CD14-positive monocyte (primary cell): ENCODE measurements around the gene SHROOM1. TPM values are rescaled to one million over a fixed set of nuclear protein-coding genes. Genes with fewer than 3 reads are reported as not detected.

Experiments used
- DNase-seq, 3 donors: peaks; one replicate each; pipeline ENCODE4 v3.0.0-alpha.2; 2011 to 2022
- H2AFZ ChIP-seq: 2 replicates; pipeline ENCODE4 v1.6.0; 2012; ENCODE audit warnings: mild to moderate bottlenecking, low read depth, low read length, inconsistent platforms; ENCODE audit not compliant: insufficient read depth, poor library complexity, severe bottlenecking
- H3K27ac ChIP-seq, 2 donors: 1 replicate in 1 of 2; 2 replicates in 1 of 2; pipeline ENCODE4 v1.5.1; 2012 to 2013; ENCODE audit warnings: low read length in 2 of 2, control low read depth in 1 of 2, inconsistent platforms in 1 of 2, low read depth in 1 of 2, mild to moderate bottlenecking in 1 of 2
- H3K27me3 ChIP-seq, 2 donors: one replicate each; pipeline versions ENCODE4 v1.6.0 to v1.6.1; 2011 to 2013; ENCODE audit warnings: low read length in 2 of 2; ENCODE audit not compliant: control insufficient read depth in 2 of 2, insufficient read depth in 2 of 2
- H3K36me3 ChIP-seq, 2 donors: replicated peaks in 1 of 2; 1 replicate in 1 of 2; 2 replicates in 1 of 2; pipeline versions ENCODE4 v1.5.1 to v1.6.1; 2012 to 2013; ENCODE audit warnings: low read length in 2 of 2, control low read depth in 1 of 2, inconsistent platforms in 1 of 2, mild to moderate bottlenecking in 1 of 2; ENCODE audit not compliant: insufficient read depth in 2 of 2, control insufficient read depth in 1 of 2
- H3K4me1 ChIP-seq, 2 donors: 1 replicate in 1 of 2; 2 replicates in 1 of 2; pipeline versions ENCODE4 v1.5.1 to v1.6.1; 2012 to 2013; ENCODE audit warnings: low read length in 2 of 2, control low read depth in 1 of 2, inconsistent platforms in 1 of 2, mild to moderate bottlenecking in 1 of 2, moderate library complexity in 1 of 2; ENCODE audit not compliant: insufficient read depth in 2 of 2, control insufficient read depth in 1 of 2
- H3K4me2 ChIP-seq: replicated peaks from 2 replicates; pipeline ENCODE3; 2012; ENCODE audit warnings: low read length, moderate library complexity, mild to moderate bottlenecking; ENCODE audit not compliant: poor library complexity, severe bottlenecking; ENCODE audit errors: extremely low read depth
- H3K4me3 ChIP-seq, 3 experiments: fragments of 200-600 bp in 1 of 3; sonication (generic) in 1 of 3; replicated peaks in 1 of 3; 1 replicate in 2 of 3; 2 replicates in 1 of 3; pipeline ENCODE4 v1.5.1; 2011 to 2013; ENCODE audit warnings: low read length in 3 of 3, mild to moderate bottlenecking in 3 of 3, control low read depth in 2 of 3, low read depth in 2 of 3, inconsistent platforms in 1 of 3, moderate library complexity in 1 of 3
- H3K79me2 ChIP-seq: 2 replicates; pipeline ENCODE4 v1.6.0; 2012; ENCODE audit warnings: mild to moderate bottlenecking, control low read depth, inconsistent platforms, low read length, moderate library complexity; ENCODE audit not compliant: insufficient read depth
- H3K9ac ChIP-seq: 2 replicates; pipeline ENCODE4 v1.6.0; 2017; ENCODE audit warnings: low read length, mild to moderate bottlenecking; ENCODE audit not compliant: insufficient read depth, poor library complexity, severe bottlenecking
- H3K9me3 ChIP-seq, 2 donors: replicated peaks in 1 of 2; 1 replicate in 1 of 2; 2 replicates in 1 of 2; pipeline versions ENCODE4 v1.5.1 to v1.6.1; 2012 to 2013; ENCODE audit warnings: low read length in 2 of 2, control low read depth in 1 of 2; ENCODE audit not compliant: control insufficient read depth in 1 of 2, insufficient read depth in 1 of 2
- H4K20me1 ChIP-seq: 2 replicates; pipeline ENCODE4 v1.6.0; 2012; ENCODE audit warnings: mild to moderate bottlenecking, low read length, control low read depth, moderate library complexity; ENCODE audit not compliant: insufficient read depth
- H3K27ac Mint-ChIP-seq, 7 donors: one replicate each; pipeline ENCODE4 v1.8.0; 2020; ENCODE audit warnings: mild to moderate bottlenecking in 7 of 7, mixed read lengths in 7 of 7, moderate library complexity in 6 of 7, inconsistent platforms in 2 of 7
- H3K27me3 Mint-ChIP-seq, 3 donors: one replicate each; pipeline ENCODE4 v1.8.0; 2021 to 2022; ENCODE audit warnings: low read depth in 3 of 3, mild to moderate bottlenecking in 3 of 3, mixed read lengths in 3 of 3, moderate library complexity in 3 of 3, inconsistent platforms in 1 of 3
- H3K36me3 Mint-ChIP-seq, 2 donors: one replicate each; pipeline ENCODE4 v1.8.0; 2020; ENCODE audit warnings: mixed read lengths in 2 of 2, inconsistent platforms in 1 of 2, mild to moderate bottlenecking in 1 of 2
- H3K4me1 Mint-ChIP-seq: one replicate; pipeline ENCODE4 v1.8.0; 2020; ENCODE audit warnings: mild to moderate bottlenecking, mixed read lengths
- H3K4me3 Mint-ChIP-seq, 2 donors: one replicate each; pipeline ENCODE4 v1.8.0; 2020; ENCODE audit warnings: mild to moderate bottlenecking in 2 of 2, mixed read lengths in 2 of 2, moderate library complexity in 1 of 2
- H3K9me3 Mint-ChIP-seq, 7 donors: one replicate each; pipeline ENCODE4 v1.8.0; 2020 to 2022; ENCODE audit warnings: mixed read lengths in 7 of 7, mild to moderate bottlenecking in 6 of 7, moderate library complexity in 6 of 7, inconsistent platforms in 2 of 7
- WGBS: methylation state at CpG from one replicate; pipeline ENCODE4 v1.1.5; 2013; ENCODE audit warnings: missing lambda C conversion rate; ENCODE audit not compliant: insufficient coverage; 5-methylcytosine and 5-hydroxymethylcytosine counted together
- intact Hi-C, 2 donors: fragments of 100-400 bp; cut with micrococcal nuclease; formaldehyde crosslinking; loops; one replicate each; pipeline versions ENCODE4 v1.15.0 to v1.15.1; 2023
- polyA plus RNA-seq, 3 donors: library from polyadenylated mRNA; depleted of rRNA in 1 of 3; unstranded in 2 of 3; stranded (reverse) in 1 of 3; fragments of 300-500 nt in 2 of 3; fragments of >200 nt in 1 of 3; fragmentation: Illumina TruSeq in 2 of 3; gene quantifications; 1 replicate in 2 of 3; 2 replicates in 1 of 3; pipeline ENCODE4 v1.2.3, GENCODE V29; 2012 to 2021
- TF ChIP-seq, protein P1 (sequence below): fragments of 200-600 bp; IDR thresholded peaks from one replicate; pipeline ENCODE4 v1.8.0; 2022; ENCODE audit warnings: antibody characterized with exemption, mild to moderate bottlenecking

Gene SHROOM1
- polyA plus RNA-seq, 3 donors: 6.4 to 27.0 (median 16.1) TPM

DNA sequence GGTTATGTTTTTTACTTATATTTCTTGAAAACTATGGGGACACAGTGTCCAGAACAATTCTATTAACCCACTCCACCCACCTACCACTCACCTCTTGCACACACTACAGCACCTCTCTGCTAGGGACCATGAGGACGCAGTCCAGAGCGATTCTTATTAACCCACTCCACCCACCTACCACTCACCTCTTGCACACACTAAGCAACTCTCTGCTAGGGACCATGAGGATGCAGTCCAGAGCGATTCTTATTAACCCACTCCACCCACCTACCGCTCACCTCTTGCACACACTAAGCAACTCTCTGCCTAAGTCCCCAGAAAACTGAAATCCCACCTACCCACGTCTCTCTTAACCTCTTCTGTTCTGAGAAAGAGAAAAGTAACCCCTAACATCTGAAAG lies 2.2 kb upstream of the SHROOM1 start:
- H3K9me3 ChIP-seq: no peaks in the 10 kb centered on the region
- peaks cover 23% of the 10 kb centered on the region for H4K20me1 ChIP-seq
- peaks cover 32 to 45% of the 10 kb centered on the region in 2 donors for H3K4me1 ChIP-seq
- intact Hi-C loops: loop anchor here in 1 of 2 donors (5.0 kb wide), 1 partner anchor 50 kb away; no protein-coding TSS in a partner anchor
- H3K27me3 ChIP-seq: peaks cover 12 to 33% of the 10 kb centered on the region in 2 donors
- Mint-ChIP-seq H3K4me3 (no peak overlapping the region), H3K27me3 (peaks cover 35 to 51% (median 36%) of the 10 kb centered on the region in 3 donors), H3K27ac (no peak overlapping the region), H3K4me1 (peaks cover 36% of the 10 kb centered on the region), H3K9me3 (peaks cover 0 to 7% (median 2%) of the 10 kb centered on the region in 7 donors), H3K36me3 (peaks cover 12 to 19% of the 10 kb centered on the region in 2 donors)
- TF ChIP-seq, protein P1, sequence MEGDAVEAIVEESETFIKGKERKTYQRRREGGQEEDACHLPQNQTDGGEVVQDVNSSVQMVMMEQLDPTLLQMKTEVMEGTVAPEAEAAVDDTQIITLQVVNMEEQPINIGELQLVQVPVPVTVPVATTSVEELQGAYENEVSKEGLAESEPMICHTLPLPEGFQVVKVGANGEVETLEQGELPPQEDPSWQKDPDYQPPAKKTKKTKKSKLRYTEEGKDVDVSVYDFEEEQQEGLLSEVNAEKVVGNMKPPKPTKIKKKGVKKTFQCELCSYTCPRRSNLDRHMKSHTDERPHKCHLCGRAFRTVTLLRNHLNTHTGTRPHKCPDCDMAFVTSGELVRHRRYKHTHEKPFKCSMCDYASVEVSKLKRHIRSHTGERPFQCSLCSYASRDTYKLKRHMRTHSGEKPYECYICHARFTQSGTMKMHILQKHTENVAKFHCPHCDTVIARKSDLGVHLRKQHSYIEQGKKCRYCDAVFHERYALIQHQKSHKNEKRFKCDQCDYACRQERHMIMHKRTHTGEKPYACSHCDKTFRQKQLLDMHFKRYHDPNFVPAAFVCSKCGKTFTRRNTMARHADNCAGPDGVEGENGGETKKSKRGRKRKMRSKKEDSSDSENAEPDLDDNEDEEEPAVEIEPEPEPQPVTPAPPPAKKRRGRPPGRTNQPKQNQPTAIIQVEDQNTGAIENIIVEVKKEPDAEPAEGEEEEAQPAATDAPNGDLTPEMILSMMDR: no peak
- no peak overlapping the region for H3K4me2 ChIP-seq
- peaks cover 0 to 8% of the 10 kb centered on the region in 2 donors for H3K36me3 ChIP-seq
- H3K79me2 ChIP-seq: peaks cover 11% of the 10 kb centered on the region
- H2AFZ ChIP-seq: no peak overlapping the region
- H3K4me3 ChIP-seq: no peak overlapping the region
- DNase-seq: no peak
- no peak overlapping the region for H3K9ac ChIP-seq
- 98% methylated on average over 5 of the region's 5 CpGs for WGBS
- no peak overlapping the region for H3K27ac ChIP-seq

DNA sequence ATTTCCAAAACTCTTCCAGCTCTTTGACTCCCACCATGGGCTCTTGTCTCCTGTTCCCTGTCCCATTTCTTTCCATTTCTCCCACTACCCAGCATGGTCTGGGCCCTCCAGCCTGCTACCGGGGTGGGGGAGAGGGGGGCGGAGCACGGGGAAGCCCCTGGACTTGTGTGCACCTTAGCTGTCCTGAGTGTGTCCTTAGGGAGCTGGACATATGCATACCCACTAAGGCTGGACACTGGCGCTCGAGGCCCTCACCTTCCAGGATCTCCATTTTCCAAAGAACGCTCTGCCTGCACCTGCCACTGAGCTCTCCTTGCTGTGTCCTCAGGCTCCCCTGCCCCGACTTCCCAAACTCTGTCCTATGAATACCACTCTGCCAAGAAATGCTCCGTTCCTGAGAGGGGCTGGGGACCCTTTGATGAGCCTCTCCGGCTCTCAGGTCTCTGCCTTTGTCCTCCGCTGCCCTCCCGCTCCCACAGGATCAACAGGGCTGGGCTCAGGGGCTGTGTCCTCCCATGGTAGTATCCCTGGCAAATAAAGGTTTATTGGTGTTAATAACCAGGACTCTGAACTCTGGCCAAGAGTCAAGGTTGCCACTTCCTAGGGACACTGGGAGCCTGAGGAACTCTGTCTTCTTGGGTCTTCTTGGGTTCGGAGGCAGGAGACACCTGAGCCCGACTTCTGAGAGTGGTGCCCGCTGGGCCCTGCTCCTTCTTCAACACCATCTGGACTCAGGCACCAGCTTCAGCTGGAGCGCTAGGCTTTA lies 831 bp upstream of the SHROOM1 start:
- Histone ChIP-seq H3K9me3 (peaks cover 0 to 7% of the 10 kb centered on the region in 2 donors), H3K4me3 (peak overlapping the region in 2 of 3 experiments; percentile 27 to 76), H4K20me1 (peaks cover 36% of the 10 kb centered on the region), H2AFZ (peak overlapping the region; percentile 90), H3K27ac (peak overlapping the region in 1 of 2 donors; percentile 71), H3K36me3 (peaks cover 0 to 19% of the 10 kb centered on the region in 2 donors), H3K9ac (peak overlapping the region; percentile 82), H3K4me1 (peaks cover 18 to 33% of the 10 kb centered on the region in 2 donors), H3K79me2 (peaks cover 11% of the 10 kb centered on the region), H3K4me2 (peak overlapping the region; percentile 82), H3K27me3 (peaks cover 19 to 46% of the 10 kb centered on the region in 2 donors)
- 99% methylated on average over 9 of the region's 15 CpGs for WGBS
- intact Hi-C loops: loop anchor here (2.0 to 5.0 kb wide), 2 partner anchors 50 to 51 kb away; no protein-coding TSS in a partner anchor
- Mint-ChIP-seq H3K27me3 (peaks cover 48 to 64% (median 49%) of the 10 kb centered on the region in 3 donors), H3K27ac (peak overlapping the region in 4 of 7 donors; percentile 33 to 86 (median 58)), H3K36me3 (peaks cover 22 to 32% of the 10 kb centered on the region in 2 donors), H3K4me1 (peaks cover 30% of the 10 kb centered on the region), H3K4me3 (peak overlapping the region; percentile 88 to 91), H3K9me3 (peaks cover 0 to 16% (median 7%) of the 10 kb centered on the region in 7 donors)
- TF ChIP-seq, protein P1: no peak
- no peak for DNase-seq
